22Rv1 (cell line): Measurements from ENCODE around the gene KRABD2.
"Not testable (repeated sequence)": the region's sequence is repeated elsewhere in the genome, so short reads cannot be mapped to it uniquely, and the experiment has no call there.

Source experiments
- CTCF ChIP-seq: fragments of 450-650 bp; IDR thresholded peaks from 2 replicates; pipeline ENCODE4 v1.5.1; 2017; ENCODE audit warnings: mild to moderate bottlenecking
- ZFX ChIP-seq: fragments of 450-650 bp; IDR thresholded peaks from 2 replicates; pipeline ENCODE4 v1.6.1; 2017; ENCODE audit warnings: antibody characterized with exemption, borderline replicate concordance

DNA sequence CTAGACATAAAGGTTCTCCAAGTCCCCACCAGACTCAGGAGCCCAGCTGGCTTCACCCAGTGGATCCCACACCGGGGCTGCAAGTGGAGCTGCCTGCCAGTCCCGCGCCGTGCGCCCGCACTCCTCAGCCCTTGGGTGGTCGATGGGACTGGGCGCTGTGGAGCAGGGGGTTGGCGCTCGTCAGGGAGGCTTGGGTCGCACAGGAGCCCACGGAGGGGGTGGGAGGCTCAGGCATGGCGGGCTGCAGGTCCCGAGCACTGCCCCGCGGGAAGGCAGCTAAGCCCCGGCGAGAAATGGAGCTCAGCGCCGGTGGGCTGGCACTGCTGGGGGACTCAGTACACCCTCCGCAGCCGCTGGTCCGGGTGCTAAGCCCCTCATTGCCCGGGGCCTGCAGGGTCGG is 29.5 kb downstream of the KRABD2 start:
- not testable (repeated sequence) for TF ChIP-seq CTCF, ZFX
